Left cardiac atrium (tissue), 4 donors: ENCODE measurements around the gene RAD23B. TPM values are rescaled to one million over a fixed set of nuclear protein-coding genes. Genes with fewer than 3 reads are reported as not detected.

ENCODE experiments used
- ATAC-seq, 2 donors: fragments of 200-7000 bp; cut with Tn5 transposase; one replicate each; pipeline ENCODE4 v1.9.1; 2020; ENCODE audit warnings: mild to moderate bottlenecking in 2 of 2, moderate library complexity in 2 of 2
- DNase-seq: peaks from one replicate; pipeline ENCODE4 v3.0.0-alpha.2; 2020
- intact Hi-C, 2 donors: fragments of 100-400 bp; cut with DNase I; formaldehyde crosslinking; loops; one replicate each; pipeline versions ENCODE4 v1.14.1 to v1.15.1; 2022 to 2023
- total RNA-seq, 2 donors: library from RNA; stranded (reverse); fragmentation: NEBNext Ultra II Directional; extraction: Animal tissue kit (Norgen Biotek cat#: 25700); gene quantifications; one replicate each; pipeline ENCODE4 v1.2.1, GENCODE V29; 2021
- donor health status: DM: no; HTN: yes; CAD: no.
- donor health status: DM: no; HTN: yes; CAD: no; lungs with severe emphysema.
- donor health status: DM: yes; HTN: yes; CAD: no.
- donor health status: Dilated cardiomyopathy.

The RAD23B gene
- total RNA-seq, 2 donors from 2014 or later = 87.6 to 88.7 TPM

GRCh38 chr9:107351382-107352045, 68.4 kb downstream of the RAD23B start:
- DNase-seq (no peak), ATAC-seq (peak in 1 of 2 donors; percentile 35)
- intact Hi-C loops = no loop called here

GRCh38 chr9:107355394-107355793, 72.3 kb downstream of the RAD23B start:
- ATAC-seq (no peak), DNase-seq (no peak)
- intact Hi-C loops = no loop called here

- ATAC-seq = no peak
- DNase-seq = no peak
- intact Hi-C loops = no loop called here
These were observed 75.9 kb downstream of the RAD23B start for GRCh38 chr9:107358986-107359385.

- ATAC-seq (no peak), DNase-seq (no peak)
- intact Hi-C loops = no loop called here
These were observed 77.0 kb downstream of the RAD23B start for GRCh38 chr9:107360098-107360497.

GRCh38 chr9:107361816-107362215, 78.7 kb downstream of the RAD23B start:
- intact Hi-C loops = no loop called here
- ATAC-seq = no peak
- DNase-seq = no peak

GRCh38 chr9:107363516-107364152, 80.6 kb downstream of the RAD23B start:
- ATAC-seq = no peak
- intact Hi-C loops = no loop called here
- no peak for DNase-seq

GRCh38 chr9:107367727-107368502, 84.8 kb downstream of the RAD23B start:
- intact Hi-C loops = no loop called here
- ATAC-seq (no peak), DNase-seq (no peak)

GRCh38 chr9:107368696-107369095, 85.6 kb downstream of the RAD23B start:
- ATAC-seq = no peak
- DNase-seq = peak; percentile 45

GRCh38 chr9:107373809-107374208, 90.7 kb downstream of the RAD23B start:
- ATAC-seq = no peak

More at GRCh38 chr9:107368696-107369095, 85.6 kb downstream of the RAD23B start:
- intact Hi-C loops = no loop called here

GRCh38 chr9:107375001-107375400, 91.9 kb downstream of the RAD23B start:
- DNase-seq (no peak), ATAC-seq (no peak)
- intact Hi-C loops = no loop called here

More at GRCh38 chr9:107373809-107374208, 90.7 kb downstream of the RAD23B start:
- intact Hi-C loops = no loop called here
- no peak for DNase-seq

- ATAC-seq (peak; percentile 44 to 91), DNase-seq (no peak)
- intact Hi-C loops = no loop called here
These were observed 92.7 kb downstream of the RAD23B start for GRCh38 chr9:107375651-107376369.

GRCh38 chr9:107378006-107378405, 94.9 kb downstream of the RAD23B start:
- no peak for ATAC-seq
- intact Hi-C loops = no loop called here
- no peak for DNase-seq

Other genes starting within 250 kb of the RAD23B start
- gene KLF4, start 206.5 kb downstream of the RAD23B start, total RNA-seq = 10 to 100 TPM; 45.2 to 66.9 TPM